Mucosa of stomach (tissue), 1 donor: ENCODE measurements around the gene ELAVL2.

Source experiments
- H3K27me3 ChIP-seq: one replicate; pipeline ENCODE4 v1.7.0; 2013; ENCODE audit warnings: mild to moderate bottlenecking, low read length; ENCODE audit not compliant: control insufficient read depth, insufficient read depth
- H3K36me3 ChIP-seq: one replicate; pipeline ENCODE4 v1.7.0; 2013; ENCODE audit warnings: low read length; ENCODE audit not compliant: control insufficient read depth, insufficient read depth
- H3K4me1 ChIP-seq: one replicate; pipeline ENCODE4 v1.7.0; 2013; ENCODE audit warnings: mild to moderate bottlenecking, low read length; ENCODE audit not compliant: control insufficient read depth, insufficient read depth
- H3K4me3 ChIP-seq: one replicate; pipeline ENCODE4 v1.7.0; 2013; ENCODE audit warnings: low read length
- H3K9ac ChIP-seq: one replicate; pipeline ENCODE4 v1.7.0; 2013; ENCODE audit warnings: mild to moderate bottlenecking, low read length, moderate library complexity
- H3K9me3 ChIP-seq: one replicate; pipeline ENCODE4 v1.7.0; 2013; ENCODE audit warnings: mild to moderate bottlenecking, low read length, moderate library complexity; ENCODE audit not compliant: control insufficient read depth
- donor health status: Pancreatic carcinoma.

ELAVL2 gene

GRCh38 chr9:23777328-23777727 lies 48.7 kb downstream of the ELAVL2 start:
- Histone ChIP-seq H3K4me1 (no peaks in the 10 kb centered on the region), H3K36me3 (no peaks in the 10 kb centered on the region), H3K4me3 (no peak overlapping the region), H3K9ac (no peak overlapping the region), H3K9me3 (no peaks in the 10 kb centered on the region), H3K27me3 (no peaks in the 10 kb centered on the region)

GRCh38 chr9:23775549-23775948 lies 50.5 kb downstream of the ELAVL2 start:
- Histone ChIP-seq H3K27me3 (no peaks in the 10 kb centered on the region), H3K4me1 (no peaks in the 10 kb centered on the region), H3K4me3 (no peak overlapping the region), H3K9me3 (no peaks in the 10 kb centered on the region), H3K36me3 (no peaks in the 10 kb centered on the region), H3K9ac (no peak overlapping the region)

GRCh38 chr9:23774266-23774665 lies 51.8 kb downstream of the ELAVL2 start:
- H3K4me3 ChIP-seq, result no peak overlapping the region
- no peaks in the 10 kb centered on the region for H3K27me3 ChIP-seq
- H3K36me3 ChIP-seq, result no peaks in the 10 kb centered on the region
- no peaks in the 10 kb centered on the region for H3K9me3 ChIP-seq
- H3K4me1 ChIP-seq, result no peaks in the 10 kb centered on the region
- H3K9ac ChIP-seq, result no peak overlapping the region

GRCh38 chr9:23772385-23772783 lies 53.7 kb downstream of the ELAVL2 start:
- Histone ChIP-seq H3K27me3 (no peaks in the 10 kb centered on the region), H3K9ac (no peak overlapping the region), H3K9me3 (no peaks in the 10 kb centered on the region), H3K36me3 (no peaks in the 10 kb centered on the region), H3K4me1 (no peaks in the 10 kb centered on the region), H3K4me3 (no peak overlapping the region)

DNA sequence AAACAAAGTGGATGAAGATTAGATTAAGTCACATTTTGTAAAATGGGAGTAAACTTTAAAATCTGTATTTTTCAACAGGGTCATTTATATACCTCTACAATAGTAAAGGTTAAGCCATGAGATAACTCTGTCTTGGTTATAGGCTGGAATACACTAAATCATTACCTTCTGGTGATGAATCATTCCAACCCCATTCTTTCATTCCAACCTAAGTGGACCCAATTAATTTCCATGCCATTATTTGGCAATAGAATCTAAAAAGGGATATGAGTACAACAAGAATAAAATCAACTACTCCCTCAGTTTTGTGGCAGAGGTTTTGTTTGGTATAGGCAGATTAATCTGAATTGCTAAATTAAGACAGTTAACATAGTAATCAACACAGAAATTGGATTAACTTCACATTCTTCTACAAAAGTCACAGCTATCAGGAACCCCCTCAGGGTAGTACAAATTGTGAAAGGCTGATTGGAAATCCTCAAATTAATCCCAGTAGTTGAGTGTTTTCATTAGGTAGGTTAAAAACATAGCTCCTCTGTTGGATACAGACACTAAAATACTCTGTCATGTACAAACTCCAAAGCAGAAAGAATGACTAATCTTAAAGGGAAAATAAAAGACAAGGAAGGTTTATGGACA lies 54.2 kb downstream of the ELAVL2 start:
- Histone ChIP-seq H3K27me3 (no peaks in the 10 kb centered on the region), H3K9ac (no peak overlapping the region), H3K4me1 (no peaks in the 10 kb centered on the region), H3K36me3 (no peaks in the 10 kb centered on the region), H3K9me3 (no peaks in the 10 kb centered on the region), H3K4me3 (no peak overlapping the region)

DNA sequence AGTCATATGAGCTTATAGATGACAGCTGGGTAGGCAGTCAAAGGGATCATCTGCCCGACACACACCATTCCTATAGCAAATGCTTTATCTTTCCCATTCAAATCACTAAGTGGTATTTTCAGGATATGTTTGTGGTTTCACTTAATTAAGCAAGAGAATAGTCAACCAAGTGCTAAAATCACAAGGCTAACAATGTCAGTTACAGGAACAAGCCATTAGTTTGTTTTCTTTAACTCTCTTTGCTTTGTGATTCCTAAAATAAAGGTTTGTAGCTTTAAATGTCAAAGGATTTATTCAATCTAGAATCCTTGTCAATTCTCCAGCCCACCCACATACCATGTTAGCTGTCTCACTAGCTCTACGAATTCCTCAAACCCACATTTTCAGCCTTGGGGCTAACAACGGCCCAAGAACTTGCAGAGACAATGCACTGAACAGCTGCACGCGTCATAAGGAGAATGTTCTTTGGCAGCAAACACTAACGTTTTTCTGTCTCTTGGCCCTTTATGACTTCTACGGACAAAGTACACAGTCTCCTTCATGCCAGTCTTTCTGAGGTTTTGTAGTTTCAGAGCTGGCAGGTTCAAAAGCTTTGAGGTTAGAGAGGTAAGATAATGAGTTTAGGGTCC lies 56.6 kb downstream of the ELAVL2 start:
- Histone ChIP-seq H3K4me1 (no peaks in the 10 kb centered on the region), H3K36me3 (no peaks in the 10 kb centered on the region), H3K9me3 (no peaks in the 10 kb centered on the region)

GRCh38 chr9:23768861-23769260 lies 57.2 kb downstream of the ELAVL2 start:
- no peaks in the 10 kb centered on the region for H3K36me3 ChIP-seq

More for the DNA sequence above, 56.6 kb downstream of the ELAVL2 start:
- Histone ChIP-seq H3K27me3 (no peaks in the 10 kb centered on the region), H3K9ac (no peak overlapping the region), H3K4me3 (no peak overlapping the region)

GRCh38 chr9:23766613-23767012 lies 59.4 kb downstream of the ELAVL2 start:
- Histone ChIP-seq H3K27me3 (no peaks in the 10 kb centered on the region), H3K9ac (no peak overlapping the region), H3K9me3 (no peaks in the 10 kb centered on the region), H3K36me3 (no peaks in the 10 kb centered on the region), H3K4me1 (no peaks in the 10 kb centered on the region), H3K4me3 (no peak overlapping the region)

More at GRCh38 chr9:23768861-23769260, 57.2 kb downstream of the ELAVL2 start:
- H3K27me3 ChIP-seq, result no peaks in the 10 kb centered on the region
- H3K4me3 ChIP-seq, result no peak overlapping the region
- H3K4me1 ChIP-seq, result no peaks in the 10 kb centered on the region
- no peaks in the 10 kb centered on the region for H3K9me3 ChIP-seq
- no peak overlapping the region for H3K9ac ChIP-seq

DNA sequence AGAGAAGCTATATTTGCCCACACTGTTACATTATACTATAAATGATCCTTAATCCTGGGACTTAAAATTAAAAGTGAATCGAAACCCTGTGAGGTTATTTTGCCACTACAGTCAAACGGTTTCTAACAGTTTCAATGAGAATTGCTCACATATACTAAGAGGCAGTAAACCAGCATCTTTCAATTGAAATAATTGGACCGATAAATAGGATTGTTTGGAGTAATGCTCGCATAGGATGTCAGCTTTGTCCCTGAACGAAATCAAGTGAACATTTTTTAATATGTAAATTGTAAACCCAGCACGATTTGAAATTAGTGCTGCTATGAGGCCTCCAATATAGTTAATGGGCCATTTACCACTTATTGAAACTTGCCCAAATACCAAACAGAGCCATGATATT lies 60.5 kb downstream of the ELAVL2 start:
- H3K36me3 ChIP-seq, result no peaks in the 10 kb centered on the region
- H3K4me3 ChIP-seq, result no peak overlapping the region
- H3K9me3 ChIP-seq, result no peaks in the 10 kb centered on the region
- no peak overlapping the region for H3K9ac ChIP-seq
- H3K27me3 ChIP-seq, result no peaks in the 10 kb centered on the region
- no peaks in the 10 kb centered on the region for H3K4me1 ChIP-seq

DNA sequence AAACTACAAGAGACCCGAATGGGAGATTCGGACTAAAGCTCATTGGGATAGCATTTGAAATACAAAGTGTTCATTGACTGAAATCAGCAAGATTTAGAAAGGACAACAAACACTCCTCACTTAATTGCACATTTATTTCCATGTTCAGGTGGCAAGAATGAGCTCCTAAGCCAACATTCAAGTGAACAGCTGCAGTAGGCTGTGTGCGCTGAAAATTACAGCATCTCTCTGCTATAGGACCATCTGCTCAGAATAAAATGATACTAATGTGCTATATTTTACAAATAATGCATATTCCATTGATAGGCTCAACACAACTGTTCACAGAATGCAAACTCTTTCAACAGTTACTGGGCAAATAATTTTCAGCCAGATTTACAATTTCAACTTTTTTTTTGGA lies 61.8 kb downstream of the ELAVL2 start:
- H3K9me3 ChIP-seq, result no peaks in the 10 kb centered on the region
- no peaks in the 10 kb centered on the region for H3K36me3 ChIP-seq
- no peaks in the 10 kb centered on the region for H3K27me3 ChIP-seq
- H3K9ac ChIP-seq, result no peak overlapping the region
- no peaks in the 10 kb centered on the region for H3K4me1 ChIP-seq
- no peak overlapping the region for H3K4me3 ChIP-seq

GRCh38 chr9:23754551-23754950 lies 71.5 kb downstream of the ELAVL2 start:
- Histone ChIP-seq H3K4me1 (no peaks in the 10 kb centered on the region), H3K4me3 (no peak overlapping the region), H3K27me3 (no peaks in the 10 kb centered on the region), H3K9ac (no peak overlapping the region), H3K9me3 (no peaks in the 10 kb centered on the region), H3K36me3 (no peaks in the 10 kb centered on the region)

- Histone ChIP-seq H3K36me3 (no peaks in the 10 kb centered on the region), H3K9ac (no peak overlapping the region), H3K27me3 (no peaks in the 10 kb centered on the region), H3K4me1 (no peaks in the 10 kb centered on the region), H3K4me3 (no peak overlapping the region), H3K9me3 (no peaks in the 10 kb centered on the region)
Observed at GRCh38 chr9:23752859-23753258, 73.2 kb downstream of the ELAVL2 start.
